Activated CD4-positive, CD25-positive, alpha-beta regulatory T cell treated with anti-CD3 and anti-CD28 coated beads, Interleukin-2, amount 50 U/mL, for 16 hours (primary cell): ENCODE results near the gene VIPR1.
A peak's percentile ranks its signal among the peaks of the same experiment; 100 is the strongest.
"Not testable (repeated sequence)": the region's sequence is repeated elsewhere in the genome, so short reads cannot be mapped to it uniquely, and the experiment has no call there.

ENCODE experiments used
- DNase-seq: peaks from one replicate; pipeline ENCODE4 v3.0.0-alpha.2; 2020; ENCODE audit warnings: low read depth, low spot score

The VIPR1 gene

GRCh38 chr3:42575137-42575741 is 72.8 kb downstream of the VIPR1 start:
- no peak for DNase-seq

- no peak for DNase-seq
Observed at GRCh38 chr3:42578054-42578453, 75.6 kb downstream of the VIPR1 start.

GRCh38 chr3:42579346-42579745 is 76.9 kb downstream of the VIPR1 start:
- not testable (repeated sequence) for DNase-seq

GRCh38 chr3:42581400-42581708 is 78.9 kb downstream of the VIPR1 start:
- no peak for DNase-seq

- peak; percentile 92 for DNase-seq
Observed at GRCh38 chr3:42581709-42582473, 79.4 kb downstream of the VIPR1 start, which contains the start of gene SEC22C. Gene SEC22C, minus strand, starts transcription at chr3:42581967. Its CDS starts 12,921 bp downstream, at chr3:42569046.

GRCh38 chr3:42582474-42583070 is 80.1 kb downstream of the VIPR1 start:
- DNase-seq = no peak
